ENCODE measurements around the gene LIMS1. TPM values are rescaled to one million over a fixed set of nuclear protein-coding genes. Genes with fewer than 3 reads are reported as not detected.

Gene LIMS1
- total RNA-seq, 1 experiment from 2014 or later = 70.9 TPM

DNA sequence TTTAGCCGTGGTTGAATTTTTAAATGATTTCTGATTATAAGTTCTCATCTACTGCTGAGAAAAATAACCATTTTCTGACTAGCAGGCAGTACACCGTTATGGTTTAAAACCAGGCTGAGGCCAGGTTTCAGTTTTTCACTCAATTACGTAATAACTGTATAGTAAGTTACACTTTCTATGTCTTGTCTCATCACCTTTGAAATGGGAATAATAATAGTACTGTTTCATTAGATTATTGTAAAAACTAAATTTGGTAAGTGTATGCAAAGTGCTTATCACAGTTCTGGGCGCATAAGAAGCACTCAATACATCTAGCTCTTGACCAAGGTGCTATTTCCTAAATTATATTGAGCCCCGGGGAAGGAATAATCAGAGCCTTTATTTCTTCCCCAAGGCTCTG, 76.8 kb downstream of the LIMS1 start:
- intact Hi-C loops (cut with micrococcal nuclease) = no loop called here
- TF ChIP-seq, protein P1, sequence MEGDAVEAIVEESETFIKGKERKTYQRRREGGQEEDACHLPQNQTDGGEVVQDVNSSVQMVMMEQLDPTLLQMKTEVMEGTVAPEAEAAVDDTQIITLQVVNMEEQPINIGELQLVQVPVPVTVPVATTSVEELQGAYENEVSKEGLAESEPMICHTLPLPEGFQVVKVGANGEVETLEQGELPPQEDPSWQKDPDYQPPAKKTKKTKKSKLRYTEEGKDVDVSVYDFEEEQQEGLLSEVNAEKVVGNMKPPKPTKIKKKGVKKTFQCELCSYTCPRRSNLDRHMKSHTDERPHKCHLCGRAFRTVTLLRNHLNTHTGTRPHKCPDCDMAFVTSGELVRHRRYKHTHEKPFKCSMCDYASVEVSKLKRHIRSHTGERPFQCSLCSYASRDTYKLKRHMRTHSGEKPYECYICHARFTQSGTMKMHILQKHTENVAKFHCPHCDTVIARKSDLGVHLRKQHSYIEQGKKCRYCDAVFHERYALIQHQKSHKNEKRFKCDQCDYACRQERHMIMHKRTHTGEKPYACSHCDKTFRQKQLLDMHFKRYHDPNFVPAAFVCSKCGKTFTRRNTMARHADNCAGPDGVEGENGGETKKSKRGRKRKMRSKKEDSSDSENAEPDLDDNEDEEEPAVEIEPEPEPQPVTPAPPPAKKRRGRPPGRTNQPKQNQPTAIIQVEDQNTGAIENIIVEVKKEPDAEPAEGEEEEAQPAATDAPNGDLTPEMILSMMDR (IDR thresholded peaks at IDR 0.05; ENCODE audit: unreplicated experiment) = no peak
- Mint-ChIP-seq H3K27ac (ENCODE audit: low read depth, unreplicated experiment) (peak overlapping the region; percentile 94), H3K4me3 (ENCODE audit: unreplicated experiment) (no peak overlapping the region), H3K9me3 (ENCODE audit: unreplicated experiment) (no peaks in the 10 kb centered on the region), H3K36me3 (ENCODE audit: insufficient read depth, unreplicated experiment) (no peaks in the 10 kb centered on the region), H3K27me3 (ENCODE audit: insufficient read depth, unreplicated experiment) (no peaks in the 10 kb centered on the region), H3K4me1 (ENCODE audit: insufficient read depth, unreplicated experiment) (peaks cover 45% of the 10 kb centered on the region)
- ChIA-PET CTCF (interaction anchor here (0.6 to 10.3 kb wide), 8 partner anchors 9 to 1973 kb away, joined by 3 to 207 read pairs (median 4); no protein-coding TSS in a partner anchor), POLR2A (interaction anchor here (1.1 to 3.6 kb wide), 3 partner anchors 10 to 108 kb away, joined by 5 to 20 read pairs (median 12); partner anchors contain the start of gene RANBP2)
- DNase-seq (ENCODE audit: unreplicated experiment) = no peak
- BruUV-seq (replicated peaks) = no TSS peak

DNA sequence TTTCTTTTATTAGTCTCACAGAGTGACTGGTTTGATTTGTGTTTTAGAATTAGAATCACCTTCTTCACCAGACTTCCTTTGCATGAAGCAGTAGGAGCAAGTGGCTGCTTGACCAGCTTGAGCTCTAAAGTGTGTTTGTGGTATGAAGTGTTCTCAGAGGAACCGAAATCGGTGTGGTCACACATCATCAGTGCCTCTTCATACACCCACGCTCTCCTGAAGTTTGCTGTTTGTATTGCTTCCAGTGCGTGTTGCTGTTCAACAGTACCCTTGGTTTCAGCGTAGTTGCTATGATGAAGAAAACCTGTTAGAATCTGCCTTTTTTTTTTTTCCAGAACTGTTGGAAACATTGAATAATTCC, 77.9 kb downstream of the LIMS1 start:
- peaks cover 51% of the 10 kb centered on the region for H3K4me1 Mint-ChIP-seq (ENCODE audit: insufficient read depth, unreplicated experiment)
- ChIA-PET POLR2A (interaction anchor here (0.5 to 3.6 kb wide), 10 partner anchors 9 to 271 kb away, joined by 3 to 20 read pairs (median 4); no protein-coding TSS in a partner anchor), CTCF (interaction anchor here (0.6 to 10.3 kb wide), 5 partner anchors 14 to 215 kb away, joined by 3 to 207 read pairs (median 4); no protein-coding TSS in a partner anchor)
- peak; percentile 59 for DNase-seq (ENCODE audit: unreplicated experiment)
- no peaks in the 10 kb centered on the region for H3K27me3 Mint-ChIP-seq (ENCODE audit: insufficient read depth, unreplicated experiment)
- TF ChIP-seq, protein P1 (IDR thresholded peaks at IDR 0.05; ENCODE audit: unreplicated experiment) = no peak
- H3K36me3 Mint-ChIP-seq (ENCODE audit: insufficient read depth, unreplicated experiment) = no peaks in the 10 kb centered on the region
- intact Hi-C loops (cut with micrococcal nuclease) = no loop called here
- no TSS peak for BruUV-seq (replicated peaks)
- no peaks in the 10 kb centered on the region for H3K9me3 Mint-ChIP-seq (ENCODE audit: unreplicated experiment)
- peak overlapping the region; percentile 94 for H3K27ac Mint-ChIP-seq (ENCODE audit: low read depth, unreplicated experiment)
- peak overlapping the region; percentile 40 for H3K4me3 Mint-ChIP-seq (ENCODE audit: unreplicated experiment)

DNA sequence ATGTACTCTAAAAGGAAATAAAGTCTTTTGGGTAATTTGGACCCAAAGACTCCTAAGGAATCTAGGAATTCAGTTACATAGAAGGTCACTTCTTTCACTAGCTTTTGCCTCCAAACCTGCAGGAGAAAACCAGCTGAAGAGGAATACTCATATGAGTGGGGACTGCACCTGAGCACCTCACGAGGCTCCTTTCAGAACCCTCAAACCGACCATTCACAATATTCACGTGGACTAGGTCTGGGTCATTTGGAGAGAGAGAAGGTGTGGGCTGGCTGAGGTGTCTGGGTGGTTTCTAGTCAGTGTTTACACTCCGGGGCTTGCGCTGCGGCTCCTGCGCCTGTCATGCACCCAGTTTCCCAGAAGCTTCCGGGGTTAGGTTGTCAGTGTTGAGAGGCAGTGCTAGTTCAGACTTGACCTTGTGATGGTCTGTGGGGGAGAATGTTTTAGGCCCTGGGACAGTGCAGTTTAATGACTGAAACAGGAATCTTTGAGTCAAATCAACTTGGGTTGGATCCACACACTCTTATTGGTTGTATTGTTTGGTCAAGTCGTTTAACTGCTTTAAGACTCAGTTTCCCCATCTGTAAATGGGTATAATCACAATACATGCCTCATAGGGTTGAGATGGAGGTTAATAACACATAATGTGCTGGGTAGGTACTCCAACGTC, 78.4 kb downstream of the LIMS1 start:
- H3K27ac Mint-ChIP-seq (ENCODE audit: low read depth, unreplicated experiment) = peak overlapping the region; percentile 94
- POLR2A ChIA-PET = interaction anchor here (0.9 to 3.6 kb wide), 9 partner anchors 8 to 229 kb away, joined by 3 to 20 read pairs (median 4); no protein-coding TSS in a partner anchor
- TF ChIP-seq, protein P1 (IDR thresholded peaks at IDR 0.05; ENCODE audit: unreplicated experiment) = no peak
- H3K4me1 Mint-ChIP-seq (ENCODE audit: insufficient read depth, unreplicated experiment) = peaks cover 56% of the 10 kb centered on the region
- CTCF ChIA-PET = interaction anchor here (0.6 to 10.3 kb wide), 5 partner anchors 13 to 216 kb away, joined by 3 to 207 read pairs (median 4); no protein-coding TSS in a partner anchor
- intact Hi-C loops (cut with micrococcal nuclease) = no loop called here
- BruUV-seq (replicated peaks) = no TSS peak
- H3K9me3 Mint-ChIP-seq (ENCODE audit: unreplicated experiment) = no peaks in the 10 kb centered on the region
- no peaks in the 10 kb centered on the region for H3K27me3 Mint-ChIP-seq (ENCODE audit: insufficient read depth, unreplicated experiment)
- H3K4me3 Mint-ChIP-seq (ENCODE audit: unreplicated experiment) = peak overlapping the region; percentile 40
- peak; percentile 36 for DNase-seq (ENCODE audit: unreplicated experiment)
- no peaks in the 10 kb centered on the region for H3K36me3 Mint-ChIP-seq (ENCODE audit: insufficient read depth, unreplicated experiment)

DNA sequence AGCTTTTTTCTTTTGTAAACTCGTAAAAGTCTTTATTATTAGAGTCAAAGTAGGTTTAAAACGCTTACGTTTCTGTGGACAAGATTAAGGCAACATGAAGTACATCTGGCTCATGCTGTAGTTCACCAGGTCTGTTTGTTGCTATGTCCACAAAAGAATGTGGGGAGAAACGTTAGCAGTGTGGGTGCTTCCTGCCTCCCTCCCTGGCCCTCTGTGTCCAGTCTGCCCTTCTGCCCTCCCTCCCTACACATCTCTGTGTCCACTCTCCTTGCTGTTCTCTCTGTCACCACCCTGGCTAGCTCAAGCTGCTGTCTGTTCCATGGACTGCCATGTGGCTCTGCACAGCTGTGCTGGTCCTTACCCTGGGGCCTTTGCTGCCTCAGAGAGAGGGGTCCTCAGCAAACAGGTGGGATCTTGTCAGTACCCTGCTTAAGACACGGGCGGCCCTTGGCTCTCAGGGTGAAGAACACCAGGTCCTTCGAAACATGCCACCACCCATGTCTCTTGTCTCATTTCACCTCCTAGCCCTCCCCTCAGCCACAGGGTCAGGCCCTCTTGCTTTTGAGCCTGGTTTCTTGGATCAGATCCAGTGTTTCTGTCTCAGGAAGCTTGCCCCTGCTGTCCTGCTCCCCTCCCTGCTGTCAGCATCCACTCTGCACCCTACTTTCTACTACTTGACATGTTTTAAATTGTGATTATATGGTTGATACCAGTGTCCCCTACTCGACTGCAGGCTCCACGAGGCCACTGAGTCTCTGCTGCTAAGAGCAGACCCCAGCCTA, 79.2 kb downstream of the LIMS1 start:
- Mint-ChIP-seq H3K4me1 (ENCODE audit: insufficient read depth, unreplicated experiment) (peaks cover 64% of the 10 kb centered on the region), H3K4me3 (ENCODE audit: unreplicated experiment) (no peak overlapping the region), H3K36me3 (ENCODE audit: insufficient read depth, unreplicated experiment) (no peaks in the 10 kb centered on the region), H3K27ac (ENCODE audit: low read depth, unreplicated experiment) (peak overlapping the region; percentile 94), H3K9me3 (ENCODE audit: unreplicated experiment) (no peaks in the 10 kb centered on the region), H3K27me3 (ENCODE audit: insufficient read depth, unreplicated experiment) (no peaks in the 10 kb centered on the region)
- DNase-seq (ENCODE audit: unreplicated experiment) = no peak
- intact Hi-C loops (cut with micrococcal nuclease) = no loop called here
- TF ChIP-seq, protein P1 (IDR thresholded peaks at IDR 0.05; ENCODE audit: unreplicated experiment) = no peak
- ChIA-PET CTCF (interaction anchor here (0.5 to 10.3 kb wide), 3 partner anchors 15 to 1434 kb away, joined by 3 to 207 read pairs (median 3); no protein-coding TSS in a partner anchor), POLR2A (interaction anchor here (0.9 to 3.7 kb wide), 11 partner anchors 8 to 230 kb away, joined by 3 to 23 read pairs (median 6); no protein-coding TSS in a partner anchor)
- no TSS peak for BruUV-seq (replicated peaks)

Measured in MCF 10A (cell line).